ENCODE data around the gene CNIH4.
"Not testable (repeated sequence)": the region's sequence is repeated elsewhere in the genome, so short reads cannot be mapped to it uniquely, and the experiment has no call there.

The CNIH4 gene

DNA sequence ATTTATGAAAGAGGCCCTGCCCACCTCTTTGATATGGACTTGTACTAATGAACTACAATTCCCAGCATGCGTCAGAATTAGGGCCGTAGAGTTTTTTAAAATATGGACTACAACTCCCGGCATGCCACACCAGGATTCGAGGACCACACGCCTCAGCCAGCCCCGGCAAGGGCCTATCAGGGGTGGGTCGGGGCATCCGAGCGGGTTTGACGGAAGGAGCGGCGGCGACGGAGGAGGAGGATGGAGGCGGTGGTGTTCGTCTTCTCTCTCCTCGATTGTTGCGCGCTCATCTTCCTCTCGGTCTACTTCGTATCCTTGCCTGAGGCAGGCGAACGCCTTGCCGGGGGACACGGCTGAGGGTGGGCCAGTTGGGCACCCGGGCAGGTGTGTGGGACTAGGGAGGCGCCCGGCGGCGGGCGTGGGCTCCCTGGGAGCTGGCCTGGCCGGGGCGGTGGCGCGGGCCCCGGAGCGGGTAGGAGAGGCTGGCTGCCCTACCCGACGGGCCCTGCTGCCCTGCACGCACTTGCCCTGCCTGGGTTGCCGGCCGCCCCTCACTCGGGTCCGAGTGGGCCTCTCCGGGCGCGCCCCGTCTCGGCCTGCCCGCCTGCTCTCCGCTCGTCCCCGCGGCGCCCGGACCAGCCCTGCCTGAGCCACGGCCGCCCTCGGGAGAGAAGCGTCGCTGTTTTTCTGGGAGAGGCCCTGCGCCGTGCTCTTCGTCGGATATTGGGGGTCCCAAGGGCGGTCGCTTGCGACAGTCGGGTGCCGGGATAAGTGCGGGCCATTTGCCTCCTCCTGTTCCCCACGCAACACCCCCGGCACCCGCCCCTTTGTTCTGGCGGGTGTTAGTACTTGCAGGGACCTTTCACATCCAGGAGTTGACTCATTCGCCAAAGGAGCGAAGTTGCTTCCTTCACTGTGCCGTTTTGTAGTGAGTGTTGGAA, at the start of gene CNIH4:
CNIH4 (plus strand) TSS at position 195 of the 941 bp plus-strand sequence; CDS start at position 241, 46 bp downstream.
- peak; percentile 79 for DNase-seq

DNA sequence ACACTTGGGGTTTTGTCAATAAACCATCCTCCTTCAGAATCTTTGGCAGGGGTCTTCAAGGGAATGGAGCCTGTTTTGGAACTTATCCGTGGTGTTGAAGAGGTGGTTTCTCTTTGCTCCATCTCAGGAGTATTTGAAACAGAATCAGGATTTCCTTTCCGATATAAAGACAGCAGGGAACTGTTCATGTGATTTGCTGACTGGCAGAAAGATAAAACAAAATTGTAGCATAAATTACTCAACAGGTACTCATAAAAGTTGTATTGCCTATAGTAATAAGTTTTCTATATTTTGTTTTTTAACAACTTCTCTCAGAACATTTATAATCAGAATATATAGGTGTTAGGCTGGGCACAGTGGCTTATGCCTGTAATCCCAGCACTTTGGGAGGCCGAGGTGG, 48.6 kb upstream of the CNIH4 start:
- DNase-seq, result no peak

DNA sequence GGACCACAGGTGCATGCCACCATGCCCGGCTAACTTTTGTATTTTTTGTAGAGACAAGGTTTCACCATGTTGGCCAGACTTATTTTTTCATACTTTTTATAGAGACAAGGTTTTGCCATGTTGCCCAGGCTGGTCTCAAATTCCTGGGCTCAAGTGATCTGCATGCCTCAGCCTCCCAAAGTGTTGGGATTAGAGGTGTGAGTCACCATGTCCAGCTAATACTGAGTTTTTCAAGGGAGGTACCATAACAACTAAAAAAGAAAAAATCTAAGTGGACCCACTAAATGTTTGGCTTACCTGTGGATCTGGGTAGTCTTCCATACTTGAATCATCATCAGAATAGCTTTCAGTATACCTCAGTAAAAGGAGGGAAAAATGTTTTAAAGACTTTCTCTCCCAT, 45.2 kb upstream of the CNIH4 start:
- not testable (repeated sequence) for DNase-seq

DNA sequence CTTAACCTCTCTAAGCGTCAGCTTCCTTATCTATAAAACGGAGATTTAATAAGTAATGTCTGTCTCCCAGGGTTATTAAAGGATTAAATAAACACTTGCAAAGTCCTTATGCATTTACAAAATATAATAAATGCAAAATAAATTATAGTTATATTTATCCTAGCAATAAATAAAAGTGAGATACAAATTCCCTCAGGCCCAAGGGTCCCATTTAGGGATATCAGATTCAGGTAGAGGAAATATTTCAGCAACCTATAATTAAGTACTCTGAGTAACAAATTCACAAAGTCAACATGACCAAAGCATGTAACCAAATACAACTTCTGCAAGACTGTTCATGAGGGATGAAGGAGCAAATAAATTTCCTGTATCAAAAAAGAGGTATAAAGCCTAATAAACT, 44.7 kb upstream of the CNIH4 start:
- no peak for DNase-seq

DNA sequence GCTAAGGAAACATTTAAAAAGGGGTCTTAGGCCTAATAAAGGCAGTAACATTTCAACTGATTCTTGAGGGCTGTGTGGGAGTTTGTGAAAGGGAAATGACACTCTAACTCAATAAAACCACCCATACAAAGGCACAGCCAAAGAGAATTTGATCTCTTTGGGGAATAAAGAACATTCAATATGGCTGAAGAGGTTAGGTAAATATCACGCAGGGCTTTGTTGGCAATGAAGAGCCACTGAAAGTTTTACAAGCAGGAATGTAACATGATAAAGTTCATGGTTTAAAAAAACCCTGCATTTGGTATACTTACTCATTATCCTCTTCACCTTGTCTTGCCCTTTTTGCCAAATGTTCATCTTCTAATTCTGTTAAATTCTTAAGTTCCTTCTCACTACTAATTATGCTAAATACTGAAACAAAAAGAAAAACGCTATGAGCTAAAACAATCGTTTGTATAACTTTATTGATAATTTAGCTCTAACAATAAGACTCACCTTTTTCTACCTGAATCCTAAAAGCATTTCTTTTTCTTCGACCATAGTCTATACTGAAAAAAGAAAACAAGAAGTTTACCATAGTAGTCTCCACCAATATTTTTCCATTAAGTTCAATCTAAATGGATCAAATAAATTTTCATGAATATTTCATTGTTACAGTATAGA, 39.2 kb upstream of the CNIH4 start:
- DNase-seq, result no peak

DNA sequence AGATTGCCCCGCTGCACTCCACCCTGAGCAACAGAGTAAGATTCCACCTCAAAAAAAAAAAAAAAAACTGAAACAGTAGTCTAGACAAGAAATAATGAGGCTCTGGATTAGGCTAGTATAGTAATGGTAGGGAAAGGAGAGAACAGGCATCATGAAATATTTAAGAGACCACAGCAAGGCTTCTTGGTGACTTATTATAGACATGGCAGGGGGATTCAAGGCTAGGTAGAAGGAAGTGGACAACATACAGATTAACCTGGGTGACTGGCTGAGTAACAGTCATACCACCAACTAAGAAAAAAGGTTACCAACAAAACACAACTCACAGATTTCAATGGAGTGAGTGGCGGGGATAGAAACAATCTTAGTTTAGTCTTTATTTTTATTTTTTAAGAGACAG, 35.0 kb upstream of the CNIH4 start:
- DNase-seq, result no peak

DNA sequence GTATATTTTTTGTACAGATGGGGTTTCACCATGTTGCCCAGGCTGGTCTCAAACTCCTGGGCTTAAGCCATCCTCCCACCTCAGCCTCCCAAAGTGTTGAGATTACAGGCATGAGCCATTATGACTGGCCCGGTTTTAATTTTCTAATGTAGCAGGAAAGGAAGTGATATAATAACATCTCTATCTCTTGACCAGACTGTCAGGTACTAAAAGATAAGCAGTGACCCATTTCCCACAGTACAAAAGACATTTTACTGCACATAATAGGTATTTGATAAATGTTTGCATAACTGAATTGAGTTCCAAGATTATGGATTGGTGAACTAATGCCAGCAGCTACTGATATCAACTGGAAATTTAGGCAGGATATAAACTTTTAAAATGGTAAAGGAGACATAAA, 30.7 kb upstream of the CNIH4 start:
- no peak for DNase-seq

DNA sequence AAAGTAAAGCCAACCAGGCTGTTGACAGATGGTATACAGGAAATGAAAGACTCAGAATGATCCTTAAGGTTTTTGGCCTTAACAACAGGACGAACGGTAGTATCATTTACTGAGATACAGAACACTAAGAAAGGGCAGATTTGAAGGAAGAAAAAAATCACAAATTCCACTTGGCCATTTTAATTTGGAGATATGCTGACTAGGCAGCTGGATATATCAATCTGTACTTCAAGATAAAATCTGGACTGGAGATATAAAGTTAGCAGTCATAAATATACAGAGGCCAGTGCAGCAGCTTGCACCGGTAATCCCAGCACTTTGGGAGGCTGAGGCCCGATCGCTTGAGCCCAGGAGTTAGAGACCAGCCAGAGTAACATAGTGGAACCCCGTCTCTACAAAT, 28.0 kb upstream of the CNIH4 start:
- DNase-seq, result no peak

DNA sequence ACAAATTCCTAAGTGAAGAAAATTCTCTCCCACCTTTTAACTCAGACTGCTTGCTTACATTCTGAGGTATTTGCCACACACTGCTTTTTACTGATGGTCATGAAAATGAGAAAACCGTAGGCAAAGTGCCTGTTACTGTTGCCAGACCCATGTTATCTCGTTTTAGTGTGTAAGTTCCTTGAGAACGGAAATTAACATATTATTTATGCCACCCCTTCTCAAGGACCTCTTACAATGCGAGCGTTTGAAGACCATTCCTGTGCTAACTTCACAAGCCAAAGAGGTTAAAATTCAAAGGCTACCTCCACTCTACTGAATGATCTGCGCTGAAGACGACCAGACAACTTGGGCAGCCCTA, 27.2 kb upstream of the CNIH4 start:
- DNase-seq, result no peak

DNA sequence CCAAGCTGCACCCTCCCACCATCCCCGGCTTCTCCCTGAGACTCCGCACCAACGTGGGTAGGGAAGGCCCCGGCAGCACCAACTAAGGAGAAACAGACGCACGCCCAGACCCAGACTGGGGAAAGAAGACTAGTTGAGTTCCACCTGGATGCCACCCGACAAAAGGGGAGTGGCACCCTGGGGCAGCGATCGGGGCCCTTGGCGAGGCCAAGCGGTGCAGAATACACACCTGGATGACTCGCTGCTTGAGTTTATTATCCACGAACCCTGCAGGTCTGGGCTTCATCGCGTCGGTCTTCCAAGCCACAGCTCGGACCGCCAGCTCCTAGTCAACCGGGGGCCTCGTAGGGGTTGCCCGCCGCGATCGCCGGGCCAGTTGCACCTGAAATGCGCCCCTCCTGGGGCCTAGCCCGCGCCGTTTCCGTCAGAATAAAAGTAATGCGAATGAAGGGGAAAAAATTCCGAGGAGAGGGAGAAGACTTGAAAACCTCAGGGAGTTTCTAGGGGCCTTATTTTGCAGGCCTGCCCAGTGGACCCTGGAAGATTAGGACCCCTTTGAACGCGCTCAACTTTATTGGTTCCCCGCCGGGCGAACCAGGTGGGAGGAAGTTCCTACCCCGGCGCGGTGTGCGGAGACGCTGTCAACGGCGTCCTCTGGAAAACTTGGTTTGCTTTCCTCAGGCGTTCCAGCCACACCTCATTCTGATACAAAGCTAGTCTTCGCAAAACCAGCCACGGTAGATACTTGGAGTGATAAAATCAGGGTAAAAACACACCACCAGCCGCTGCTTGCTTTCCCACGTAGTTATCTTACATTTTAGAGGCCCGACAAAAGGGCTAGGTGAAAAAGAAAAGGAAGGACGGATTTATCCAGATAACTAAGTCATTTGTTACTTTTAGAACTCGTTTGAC, 26.6 kb upstream of the CNIH4 start, which contains the start of gene NVL:
NVL (minus strand) TSS at position 331 of the 912 bp plus-strand sequence; CDS start at position 286, 45 bp downstream.
- DNase-seq, result peak; percentile 72

DNA sequence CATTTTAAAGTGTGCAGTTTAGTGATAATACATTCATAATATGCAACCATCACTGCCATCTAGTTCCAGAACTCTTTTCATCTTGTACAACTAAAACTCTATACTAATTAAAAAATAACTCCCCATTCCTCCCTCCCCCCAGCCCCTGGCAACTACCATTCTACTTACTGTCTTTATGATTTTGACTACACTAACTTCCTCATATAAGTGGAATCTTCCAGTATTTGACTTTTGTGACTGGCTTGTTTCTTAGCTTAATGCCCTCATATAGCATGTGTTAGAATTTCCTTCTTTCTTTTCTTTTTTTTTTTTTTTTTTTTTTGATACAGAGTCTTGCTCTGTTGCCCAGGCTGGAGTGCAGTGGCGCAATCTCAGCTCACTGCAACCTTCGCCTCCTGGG, 25.4 kb upstream of the CNIH4 start:
- no peak for DNase-seq

DNA sequence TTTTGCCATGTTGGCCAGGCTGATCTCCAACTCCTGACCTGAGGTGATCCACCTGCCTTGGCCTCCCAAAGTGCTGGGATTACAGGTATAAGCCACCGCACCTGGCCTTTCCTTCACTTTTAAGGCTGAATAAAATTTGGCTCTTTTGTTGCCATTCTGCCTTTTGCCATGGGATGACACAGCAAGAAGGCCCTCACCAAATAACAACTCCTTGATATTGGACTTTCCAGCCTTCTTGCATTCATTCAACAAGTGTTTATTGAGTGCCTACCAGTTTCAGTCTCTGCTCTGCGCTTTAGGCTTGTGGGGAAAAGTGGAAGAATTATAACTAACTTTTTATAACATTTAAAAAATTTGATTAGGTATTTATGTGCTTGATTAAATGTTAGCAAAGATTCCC, 24.9 kb upstream of the CNIH4 start:
- no peak for DNase-seq

DNA sequence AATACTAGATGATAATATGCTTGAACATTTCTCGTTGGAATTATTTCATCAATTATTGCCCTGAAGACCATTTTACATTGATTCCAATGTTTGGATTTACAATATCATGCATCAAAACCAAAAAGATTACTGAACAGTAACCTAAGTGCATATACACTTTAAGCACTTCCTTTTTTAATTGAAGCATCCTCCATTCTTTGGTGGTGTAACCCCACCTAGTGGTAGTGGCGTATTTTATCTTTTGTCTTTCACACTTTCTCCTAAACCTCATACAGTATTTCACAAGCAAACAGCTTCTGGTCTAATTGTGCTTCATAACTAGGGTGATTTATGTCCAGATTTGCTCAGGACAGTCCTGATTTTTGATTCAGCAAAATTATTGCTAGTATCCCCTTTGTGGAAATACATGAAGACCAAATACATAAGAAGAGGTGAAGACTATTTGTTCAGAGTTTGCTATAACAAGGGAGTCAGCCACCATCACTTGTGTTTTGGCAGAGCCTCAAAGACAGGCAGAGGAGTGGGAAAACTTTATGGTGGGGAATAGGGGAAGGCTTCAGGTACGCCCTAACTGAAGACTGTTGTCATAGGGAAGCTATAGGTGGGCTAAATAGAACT, 23.3 kb upstream of the CNIH4 start:
- peak; percentile 19 for DNase-seq

DNA sequence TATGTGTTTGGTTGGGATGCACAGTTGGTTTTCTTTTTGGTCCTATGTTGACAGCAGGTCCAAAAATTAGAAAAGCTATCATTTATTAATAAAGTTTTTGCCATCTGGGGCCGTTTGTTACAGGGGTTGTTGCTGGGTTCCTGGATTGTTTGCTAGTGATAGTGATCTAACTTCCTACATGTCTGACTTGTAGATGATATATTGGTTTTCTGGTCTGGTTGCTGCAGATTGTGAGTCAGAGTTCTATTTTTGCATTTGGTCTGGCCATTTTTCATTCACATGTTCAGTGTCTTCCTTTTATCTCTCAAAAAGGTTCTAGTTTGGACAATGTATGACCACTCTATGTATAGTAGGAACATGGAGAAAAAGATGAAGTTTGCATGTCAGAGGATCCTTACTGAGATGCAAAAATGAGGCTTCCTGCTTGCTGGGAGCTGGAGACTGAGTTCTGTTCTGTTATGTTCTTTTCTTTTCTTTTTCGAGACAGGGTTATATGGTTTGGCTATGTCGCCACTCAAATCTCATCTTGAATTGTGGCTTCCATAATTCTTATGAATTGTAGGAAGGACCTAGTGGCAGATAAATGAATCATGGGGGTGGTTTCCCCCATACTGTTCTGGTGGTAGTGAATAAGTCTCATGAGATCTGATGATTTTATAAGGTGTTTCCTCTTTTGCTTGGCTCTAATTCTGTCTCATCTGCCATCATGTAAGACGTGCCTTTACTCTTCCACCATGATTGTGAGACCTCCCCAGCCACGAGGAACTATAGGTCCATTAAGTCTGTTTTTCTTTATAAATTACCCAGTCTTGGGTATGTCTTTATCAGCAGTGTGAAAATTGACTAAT, 22.5 kb upstream of the CNIH4 start:
- no peak for DNase-seq

DNA sequence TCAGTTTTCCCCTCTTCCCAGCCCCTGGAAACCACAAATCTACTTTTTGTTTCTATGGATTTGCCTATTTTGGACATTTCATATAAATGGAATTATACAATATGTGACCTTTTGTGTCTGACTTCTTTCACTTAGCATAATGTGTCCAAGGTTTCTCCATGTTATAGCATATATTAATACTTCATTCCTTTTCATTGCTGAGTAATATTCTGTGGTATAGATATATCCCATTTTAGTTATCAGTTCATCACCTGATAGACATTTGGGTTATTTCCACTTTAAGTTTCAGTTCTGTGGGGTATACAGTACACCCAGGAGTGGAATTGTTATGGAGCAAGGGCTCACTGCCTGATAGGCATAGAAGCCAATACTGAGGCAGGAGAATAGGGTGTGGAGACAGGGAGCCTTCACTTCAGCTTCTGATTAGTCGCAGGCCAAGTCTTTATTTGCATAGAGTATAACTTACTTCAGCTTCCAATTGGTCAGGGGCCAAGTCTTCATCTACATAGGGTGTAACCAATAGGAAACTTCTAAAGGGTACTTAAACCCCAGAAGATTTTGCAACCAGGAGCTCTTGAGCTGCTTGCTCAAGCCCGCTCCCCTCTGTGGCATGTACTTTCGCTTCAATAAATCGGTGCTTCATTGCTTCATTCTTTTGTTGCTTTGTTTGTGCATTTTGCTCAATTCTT, 18.4 kb upstream of the CNIH4 start:
- no peak for DNase-seq

DNA sequence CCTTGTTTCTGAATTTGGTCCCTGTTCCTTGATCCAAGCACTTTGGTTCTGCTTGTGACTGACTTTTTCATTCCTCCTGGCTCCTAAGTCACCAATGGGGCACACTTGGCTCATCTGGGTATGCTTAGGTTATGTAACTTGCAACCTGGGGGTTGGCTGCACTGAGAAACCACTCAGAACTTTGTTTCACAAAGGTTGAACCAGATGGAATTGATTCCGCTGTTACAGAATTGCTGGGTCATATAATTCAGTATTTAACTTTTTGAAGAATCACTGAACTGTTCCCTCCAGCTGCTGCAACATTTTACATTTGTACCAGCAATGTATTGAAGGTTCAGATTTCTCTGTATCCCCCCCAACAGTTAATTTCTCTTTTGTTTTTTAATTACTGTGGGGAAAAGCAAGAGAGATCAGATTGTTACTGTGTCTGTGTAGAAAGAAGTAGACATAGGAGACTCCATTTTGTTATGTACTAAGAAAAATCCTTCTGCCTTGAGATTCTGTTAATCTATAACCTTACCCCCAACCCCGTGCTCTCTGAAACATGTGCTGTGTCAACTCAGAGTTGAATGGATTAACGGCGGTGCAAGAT, 17.1 kb upstream of the CNIH4 start:
- DNase-seq, result no peak

DNA sequence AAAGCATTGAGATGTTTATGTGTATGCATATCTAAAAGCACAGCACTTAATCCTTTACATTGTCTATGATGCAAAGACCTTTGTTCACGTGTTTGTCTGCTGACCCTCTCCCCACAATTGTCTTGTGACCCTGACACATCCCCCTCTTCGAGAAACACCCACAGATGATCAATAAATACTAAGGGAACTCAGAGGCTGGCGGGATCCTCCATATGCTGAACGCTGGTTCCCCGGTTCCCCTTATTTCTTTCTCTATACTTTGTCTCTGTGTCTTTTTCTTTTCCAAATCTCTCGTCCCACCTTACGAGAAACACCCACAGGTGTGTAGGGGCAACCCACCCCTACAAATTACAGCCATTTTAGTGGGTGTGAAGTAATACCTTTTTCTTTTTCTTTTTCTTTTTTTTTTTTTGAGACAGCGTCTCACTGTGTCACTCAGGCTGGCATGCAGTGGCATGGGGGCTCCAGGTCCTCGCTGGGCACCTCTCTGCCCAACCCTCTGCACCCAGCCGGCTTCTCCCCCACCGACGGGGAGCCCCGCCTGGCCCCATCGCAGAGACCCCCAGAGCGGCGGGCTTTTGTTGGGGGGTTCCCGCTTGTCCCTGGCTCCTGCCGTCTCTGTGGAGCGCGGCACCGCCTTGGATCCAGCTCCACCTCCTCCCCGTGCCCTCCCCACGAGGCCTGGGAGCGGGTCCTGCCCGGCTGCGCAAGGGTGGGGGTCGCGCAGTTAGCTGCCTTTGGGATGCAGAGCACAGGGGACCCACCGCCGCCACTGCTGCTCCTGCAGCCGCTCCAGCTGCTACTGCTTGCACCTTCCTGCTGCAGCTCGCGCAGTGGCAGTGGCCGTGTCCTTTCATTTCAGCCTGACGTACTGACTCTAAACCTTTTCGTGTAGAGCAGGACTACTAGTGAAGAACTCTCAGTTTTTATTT, 16.0 kb upstream of the CNIH4 start:
- DNase-seq, result not testable (repeated sequence)

DNA sequence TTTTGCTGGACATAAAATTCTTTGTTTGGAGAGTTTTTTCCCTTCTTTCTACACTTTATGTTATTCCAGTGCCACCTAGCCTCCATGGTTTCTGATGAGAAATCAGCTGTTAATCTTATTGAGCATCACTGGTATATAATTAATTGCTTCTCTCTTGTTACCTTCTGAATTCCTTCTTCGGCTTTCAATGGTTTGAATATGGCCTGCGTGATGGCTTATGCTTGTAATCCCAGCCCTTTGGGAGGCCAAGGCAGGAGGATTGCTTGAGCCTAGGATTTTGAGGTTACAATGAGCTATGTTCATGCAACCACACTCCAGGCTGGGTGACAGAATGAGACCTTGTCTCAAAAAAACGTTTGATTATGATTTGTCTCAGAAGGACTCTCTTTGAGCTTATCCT, 13.0 kb upstream of the CNIH4 start:
- no peak for DNase-seq

DNA sequence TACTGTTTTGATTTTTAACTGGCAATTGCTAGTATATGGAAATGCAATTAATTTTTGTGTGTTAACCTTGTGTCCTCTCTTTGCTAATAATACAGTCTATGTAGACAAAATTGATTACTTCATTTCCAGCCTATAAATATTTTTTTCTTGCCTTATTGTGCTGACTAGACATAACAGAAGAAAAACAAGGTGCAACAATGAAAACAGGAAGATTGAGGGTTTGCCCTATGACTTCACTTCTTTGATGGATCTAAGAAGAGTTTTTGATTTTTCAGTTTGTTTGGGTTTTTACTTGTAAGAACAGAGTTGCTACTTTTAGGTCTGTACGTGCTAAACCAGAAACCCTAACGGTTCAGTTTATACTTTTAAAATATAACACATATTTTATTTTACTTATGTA, 8.5 kb upstream of the CNIH4 start:
- no peak for DNase-seq

DNA sequence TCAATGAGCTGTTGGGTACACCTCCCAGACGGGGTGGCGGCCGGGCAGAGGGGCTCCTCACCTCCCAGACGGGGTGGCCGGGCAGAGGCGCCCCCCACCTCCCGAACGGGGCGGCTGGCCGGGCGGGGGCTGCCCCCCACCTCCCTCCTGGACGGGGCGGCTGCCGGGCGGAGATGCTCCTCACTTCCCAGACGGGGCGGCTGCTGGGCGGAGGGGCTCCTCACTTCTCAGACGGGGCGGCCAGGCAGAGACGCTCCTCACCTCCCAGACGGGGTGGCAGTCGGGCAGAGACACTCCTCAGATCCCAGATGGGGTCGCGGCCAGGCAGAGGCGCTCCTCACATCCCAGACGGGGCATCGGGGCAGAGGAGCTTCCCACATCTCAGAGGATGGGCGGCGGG, 7.0 kb upstream of the CNIH4 start:
- DNase-seq, result not testable (repeated sequence)

Measured in NCI-H526 treated with DMSO at 0.1 percent for 48 hours (cell line).